NT2/D1 (cell line): ENCODE data around the gene XPC.

Source experiments
- DNase-seq: peaks from one replicate; pipeline ENCODE4 v3.0.0-alpha.2; 2011; ENCODE audit warnings: low read depth, low spot score
- H3K27me3 ChIP-seq: 2 replicates; pipeline ENCODE4 v1.6.0; 2011; ENCODE audit warnings: mild to moderate bottlenecking; ENCODE audit not compliant: insufficient read length, insufficient read depth
- H3K36me3 ChIP-seq: 2 replicates; pipeline ENCODE4 v1.6.1; 2011; ENCODE audit warnings: mild to moderate bottlenecking, low read length, mixed read lengths; ENCODE audit not compliant: insufficient read depth, insufficient read length
- H3K4me1 ChIP-seq: 2 replicates; pipeline ENCODE4 v1.5.1; 2011; ENCODE audit not compliant: insufficient read depth, insufficient read length
- H3K4me3 ChIP-seq: 2 replicates; pipeline ENCODE4 v1.5.1; 2011; ENCODE audit warnings: low read depth; ENCODE audit not compliant: insufficient read length
- H3K9ac ChIP-seq: 2 replicates; pipeline ENCODE4 v1.6.0; 2011; ENCODE audit warnings: low read depth; ENCODE audit not compliant: insufficient read length
- H3K9me3 ChIP-seq: 2 replicates; pipeline ENCODE4 v1.5.1; 2011; ENCODE audit warnings: mild to moderate bottlenecking, low read length; ENCODE audit not compliant: insufficient read depth
- SUZ12 ChIP-seq: IDR thresholded peaks from 2 replicates; pipeline ENCODE4 v1.6.1; 2011; ENCODE audit not compliant: insufficient read length, insufficient read depth; ENCODE audit errors: extremely low read depth
- YY1 ChIP-seq: IDR thresholded peaks from 2 replicates; pipeline ENCODE4 v1.6.1; 2011; ENCODE audit not compliant: insufficient read length, insufficient read depth
- ZNF274 ChIP-seq: IDR thresholded peaks from 2 replicates; pipeline ENCODE4 v1.6.1; 2011; ENCODE audit warnings: mild to moderate bottlenecking, low read depth, low read length

The XPC gene

DNA sequence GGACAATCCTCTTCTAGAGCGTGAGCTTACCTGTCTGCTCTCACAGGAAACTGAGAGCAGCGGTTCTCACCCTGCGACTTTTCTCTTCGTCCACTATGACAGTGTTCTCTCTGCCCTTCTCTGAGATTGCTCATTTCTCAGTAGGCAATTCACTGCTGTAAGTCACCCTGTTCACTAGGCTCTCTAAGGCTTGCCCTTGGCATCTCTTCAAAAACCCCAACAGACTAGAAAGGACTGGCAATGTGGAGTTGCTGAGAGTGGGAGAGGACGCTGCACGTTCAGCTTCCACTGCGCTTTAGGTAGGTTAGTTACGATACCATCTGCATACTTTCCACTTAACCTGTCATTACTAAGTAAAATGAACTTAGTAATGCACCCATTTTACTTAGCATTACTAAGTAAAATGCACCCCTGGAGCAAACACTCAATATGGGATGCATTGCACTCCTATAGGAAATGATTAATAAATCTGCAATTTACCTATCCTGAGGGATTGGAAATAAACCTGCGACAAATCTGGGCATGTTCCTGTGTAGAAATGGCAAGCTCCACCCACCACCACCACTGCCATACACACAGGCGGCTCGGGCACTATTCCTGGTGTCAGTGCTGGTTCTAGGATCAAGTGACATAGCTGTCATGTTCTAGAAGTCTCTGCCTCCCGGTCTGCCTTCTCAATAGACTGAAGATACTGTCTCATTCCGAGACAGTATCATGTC, 21.4 kb downstream of the XPC start:
- Histone ChIP-seq H3K9ac (no peak overlapping the region), H3K27me3 (no peaks in the 10 kb centered on the region), H3K4me1 (no peaks in the 10 kb centered on the region), H3K9me3 (peaks cover 16% of the 10 kb centered on the region), H3K4me3 (no peak overlapping the region), H3K36me3 (peaks cover 90% of the 10 kb centered on the region)
- no peak for TF ChIP-seq YY1
- no peak for TF ChIP-seq SUZ12
- no peak for TF ChIP-seq ZNF274
- no peak for DNase-seq

DNA sequence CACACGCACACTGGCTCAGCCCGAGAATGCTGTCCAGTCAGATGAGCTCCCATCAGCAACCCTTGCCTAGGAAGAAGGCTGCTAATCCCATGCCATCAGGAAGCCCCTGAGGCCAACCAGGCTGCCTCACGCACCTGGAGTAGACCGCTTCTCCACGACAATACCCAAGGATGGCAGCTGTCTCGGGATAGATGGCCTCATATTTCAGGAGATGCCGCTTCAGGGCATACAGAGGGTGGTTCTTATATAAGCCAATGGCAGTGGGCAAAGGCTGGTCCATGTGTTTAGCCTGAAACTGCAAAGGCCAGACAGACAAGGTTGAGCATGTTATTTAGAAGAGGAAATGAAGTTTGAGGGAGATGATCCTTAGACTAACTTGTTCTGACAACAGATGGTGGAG, 22.2 kb downstream of the XPC start:
- H3K27me3 ChIP-seq, result no peaks in the 10 kb centered on the region
- TF ChIP-seq SUZ12 (no peak), ZNF274 (no peak), YY1 (no peak)
- H3K4me1 ChIP-seq, result no peaks in the 10 kb centered on the region
- H3K9ac ChIP-seq, result no peak overlapping the region
- peaks cover 8% of the 10 kb centered on the region for H3K9me3 ChIP-seq
- peaks cover 92% of the 10 kb centered on the region for H3K36me3 ChIP-seq
- H3K4me3 ChIP-seq, result no peak overlapping the region
- DNase-seq, result no peak

DNA sequence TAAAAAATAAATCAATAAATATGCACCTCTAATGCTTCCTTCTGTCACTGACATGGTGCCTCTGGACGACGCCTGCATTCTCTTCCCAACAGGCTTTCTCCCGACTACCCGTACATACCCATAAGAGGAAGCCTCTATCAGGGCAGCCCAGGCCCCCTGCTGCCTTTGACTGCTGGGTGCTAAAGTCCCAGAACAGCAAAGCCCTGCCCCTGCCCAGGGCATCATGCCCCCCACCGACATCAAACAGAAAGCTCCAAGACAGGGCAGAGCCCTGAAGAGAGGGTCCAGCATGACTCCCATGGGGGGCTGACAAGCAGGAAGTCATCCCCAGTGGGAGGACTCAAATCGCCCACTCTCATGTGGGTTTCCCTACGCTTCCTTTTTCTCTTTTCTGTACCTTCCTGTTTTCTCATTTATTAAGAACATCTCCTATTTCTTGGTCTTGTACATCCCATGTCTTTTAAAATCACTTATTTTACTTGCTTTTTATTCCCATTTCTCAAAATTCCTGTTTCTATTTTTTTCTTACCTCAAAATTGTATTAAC, 23.4 kb downstream of the XPC start:
- H3K4me1 ChIP-seq, result no peaks in the 10 kb centered on the region
- H3K27me3 ChIP-seq, result no peaks in the 10 kb centered on the region
- TF ChIP-seq ZNF274 (no peak), SUZ12 (no peak), YY1 (no peak)
- DNase-seq, result no peak
- H3K36me3 ChIP-seq, result peaks cover 90% of the 10 kb centered on the region
- H3K9ac ChIP-seq, result no peak overlapping the region
- H3K9me3 ChIP-seq, result no peaks in the 10 kb centered on the region
- H3K4me3 ChIP-seq, result no peak overlapping the region

DNA sequence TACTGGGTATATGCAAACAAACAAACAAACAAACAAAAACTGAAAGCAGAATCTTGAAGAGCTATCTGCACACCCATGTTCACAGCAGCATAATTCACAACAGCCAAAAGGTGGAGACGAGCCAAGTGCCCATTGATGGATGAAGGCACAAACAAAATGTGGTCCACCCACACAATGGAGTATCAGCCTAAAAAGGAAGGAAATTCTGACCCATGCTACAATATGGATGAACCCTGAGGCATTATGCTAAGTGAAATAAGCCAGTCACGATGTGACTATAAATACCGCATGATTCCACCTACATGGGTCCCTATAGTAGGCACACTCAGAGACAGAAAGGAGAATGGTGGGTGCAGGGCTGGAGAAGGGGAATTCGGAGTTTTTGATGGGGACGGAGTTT, 24.1 kb downstream of the XPC start:
- no peak for TF ChIP-seq YY1
- no peak for TF ChIP-seq ZNF274
- no peak for TF ChIP-seq SUZ12
- no peak overlapping the region for H3K4me3 ChIP-seq
- no peaks in the 10 kb centered on the region for H3K4me1 ChIP-seq
- H3K9ac ChIP-seq, result no peak overlapping the region
- no peaks in the 10 kb centered on the region for H3K27me3 ChIP-seq
- DNase-seq, result no peak
- no peaks in the 10 kb centered on the region for H3K9me3 ChIP-seq
- peaks cover 86% of the 10 kb centered on the region for H3K36me3 ChIP-seq

DNA sequence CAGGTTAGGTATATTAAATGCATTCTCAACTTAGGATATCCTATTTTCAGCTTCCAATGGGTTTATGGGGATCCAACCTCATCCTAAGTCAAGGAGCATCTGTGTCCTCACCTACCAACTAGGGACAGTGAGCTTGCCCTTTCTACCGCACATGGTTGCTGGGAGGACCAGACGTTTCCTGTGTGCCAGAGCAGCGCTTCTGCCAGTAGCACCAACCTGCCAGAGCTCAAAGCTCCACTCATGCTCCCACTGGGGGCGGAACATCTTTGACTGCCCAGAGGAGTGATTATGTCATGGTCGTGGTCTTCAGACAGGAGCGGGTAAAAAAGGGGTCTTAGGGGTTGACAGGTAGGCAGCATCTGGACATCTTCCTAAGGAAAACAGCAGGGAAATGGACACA, 24.7 kb downstream of the XPC start:
- H3K9me3 ChIP-seq, result no peaks in the 10 kb centered on the region
- H3K4me1 ChIP-seq, result peaks cover 2% of the 10 kb centered on the region
- no peak overlapping the region for H3K4me3 ChIP-seq
- H3K27me3 ChIP-seq, result no peaks in the 10 kb centered on the region
- DNase-seq, result no peak
- H3K9ac ChIP-seq, result no peak overlapping the region
- peaks cover 83% of the 10 kb centered on the region for H3K36me3 ChIP-seq
- TF ChIP-seq YY1 (no peak), SUZ12 (no peak), ZNF274 (no peak)

DNA sequence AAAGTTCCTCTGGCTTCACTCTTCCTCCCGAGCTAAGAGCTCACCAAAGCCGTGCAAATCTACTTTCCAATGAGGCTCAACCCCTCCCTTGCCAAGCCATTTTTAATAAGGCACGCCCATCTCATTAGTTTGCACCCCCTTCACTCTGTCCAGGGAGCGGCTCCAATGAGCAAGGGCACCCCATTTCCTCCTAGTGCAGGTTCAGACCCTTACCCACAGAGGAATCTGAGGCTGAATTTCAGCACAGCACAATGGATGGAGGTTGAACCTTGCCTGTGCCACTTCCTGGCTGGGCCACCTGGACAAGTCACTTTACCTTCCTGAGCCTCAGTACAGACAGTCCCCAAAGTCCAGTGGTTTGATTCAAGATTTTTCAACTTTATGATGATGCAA, 25.4 kb downstream of the XPC start:
- no peak for DNase-seq
- Histone ChIP-seq H3K36me3 (peaks cover 83% of the 10 kb centered on the region), H3K9ac (no peak overlapping the region), H3K27me3 (no peaks in the 10 kb centered on the region), H3K4me1 (peaks cover 9% of the 10 kb centered on the region), H3K4me3 (no peak overlapping the region), H3K9me3 (no peaks in the 10 kb centered on the region)
- TF ChIP-seq YY1, result no peak
- no peak for TF ChIP-seq ZNF274
- TF ChIP-seq SUZ12, result no peak

DNA sequence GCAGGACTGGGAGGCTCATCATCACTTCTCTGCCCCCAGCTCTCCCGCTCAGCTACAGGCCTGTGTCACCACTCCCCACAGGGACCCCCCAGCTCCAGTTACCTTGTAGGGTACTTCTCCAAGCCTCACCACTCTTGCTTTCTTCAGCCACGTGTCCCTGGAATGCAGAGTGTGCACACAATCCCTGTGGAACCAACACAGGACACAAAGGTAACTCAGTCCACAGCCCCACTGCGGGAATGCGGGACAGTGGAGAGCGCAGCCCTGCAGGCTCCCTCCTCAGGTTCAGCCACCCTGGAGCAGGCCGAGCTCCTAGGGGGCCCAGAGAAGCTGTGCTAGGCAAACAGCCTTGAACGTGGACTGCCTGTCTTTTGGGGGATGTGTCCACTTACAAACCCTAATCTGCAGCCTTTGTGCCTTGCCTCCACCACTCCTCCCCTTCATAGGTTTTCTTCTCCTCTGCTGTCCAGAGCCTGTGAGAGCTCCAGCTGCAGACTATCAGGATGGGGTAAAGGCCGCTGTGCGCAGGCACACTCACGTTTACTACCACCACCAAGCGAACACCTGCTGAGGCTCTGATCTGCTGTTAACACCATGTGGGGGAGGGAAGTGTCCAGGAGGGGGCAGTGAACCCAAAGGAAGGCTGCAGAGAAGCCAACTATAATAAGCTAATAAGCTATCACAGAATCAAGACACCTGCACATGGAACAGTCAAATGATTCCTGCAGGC, 26.0 kb downstream of the XPC start:
- TF ChIP-seq SUZ12 (no peak), ZNF274 (no peak), YY1 (no peak)
- Histone ChIP-seq H3K4me3 (no peak overlapping the region), H3K9ac (no peak overlapping the region), H3K4me1 (peaks cover 12% of the 10 kb centered on the region), H3K36me3 (peaks cover 83% of the 10 kb centered on the region), H3K9me3 (no peaks in the 10 kb centered on the region), H3K27me3 (no peaks in the 10 kb centered on the region)
- DNase-seq, result no peak
